Thyroid gland (tissue), 4 donors: ENCODE data around the gene LRRC27. TPM values are rescaled to one million over a fixed set of nuclear protein-coding genes. Genes with fewer than 3 reads are reported as not detected.

ENCODE experiments used
- DNase-seq, 2 donors: peaks; one replicate each; pipeline ENCODE4 v3.0.0-alpha.2; 2019
- H3K27ac ChIP-seq, 3 donors: fragments of 200-600 bp; sonication (generic); 1 replicate in 2 of 3; 2 replicates in 1 of 3; pipeline ENCODE4 v1.5.1; 2016 to 2019; ENCODE audit warnings: mild to moderate bottlenecking in 1 of 3, moderate library complexity in 1 of 3
- H3K27me3 ChIP-seq: fragments of 200-600 bp; sonication (generic); one replicate; pipeline ENCODE4 v1.5.1; 2019
- H3K36me3 ChIP-seq, 2 donors: fragments of 200-600 bp; sonication (generic); one replicate each; pipeline ENCODE4 v1.5.1; 2016 to 2019
- H3K4me1 ChIP-seq, 2 donors: fragments of 200-600 bp; sonication (generic); one replicate each; pipeline ENCODE4 v1.5.1; 2017 to 2019
- H3K4me3 ChIP-seq, 3 donors: fragments of 200-600 bp; sonication (generic); replicated peaks in 1 of 3; 1 replicate in 2 of 3; 2 replicates in 1 of 3; pipeline ENCODE4 v1.5.1; 2016; ENCODE audit warnings: mild to moderate bottlenecking in 1 of 3
- H3K9me3 ChIP-seq: fragments of 200-600 bp; sonication (generic); one replicate; pipeline ENCODE4 v1.5.1; 2017
- CTCF ChIP-seq, 6 experiments: fragments of 200-600 bp in 3 of 6; fragments of 450-650 bp in 3 of 6; sonication (generic) in 3 of 6; IDR thresholded peaks; one replicate each; pipeline ENCODE4 v1.5.1; 2016 to 2019; ENCODE audit warnings: antibody characterized with exemption in 6 of 6, mild to moderate bottlenecking in 2 of 6, inconsistent platforms in 1 of 6, moderate library complexity in 1 of 6
- POLR2A ChIP-seq, 2 donors: fragments of 450-650 bp; IDR thresholded peaks; one replicate each; pipeline ENCODE4 v1.6.1; 2017; ENCODE audit warnings: antibody characterized with exemption in 2 of 2, mild to moderate bottlenecking in 2 of 2, moderate library complexity in 1 of 2
- WGBS, 2 donors: methylation state at CpG; one replicate each; pipeline ENCODE4 v1.1.5; 2017; 5-methylcytosine and 5-hydroxymethylcytosine counted together
- intact Hi-C: fragments of 100-400 bp; cut with DNase I; formaldehyde crosslinking; loops from one replicate; pipeline ENCODE4 v1.15.1; 2023
- total RNA-seq, 4 donors: library from RNA; depleted of rRNA; stranded (reverse); fragments of >200 nt; gene quantifications; one replicate each; pipeline ENCODE4 v1.2.3, GENCODE V29; 2016

The LRRC27 gene
- total RNA-seq, 4 donors from 2014 or later, result 14.0 to 24.4 (median 19.4) TPM

- Histone ChIP-seq H3K27me3 (no peaks in the 10 kb centered on the region), H3K36me3 (peaks cover 3 to 4% of the 10 kb centered on the region in 2 donors), H3K4me1 (peaks cover 50 to 63% of the 10 kb centered on the region in 2 donors), H3K27ac (peak overlapping the region; percentile 85 to 95 (median 92)), H3K4me3 (no peak overlapping the region), H3K9me3 (no peaks in the 10 kb centered on the region)
- intact Hi-C loops, result no loop called here
- DNase-seq, result peak; percentile 1 to 27
- TF ChIP-seq CTCF (IDR thresholded peaks at IDR 0.05) (no peak), POLR2A (IDR thresholded peaks at IDR 0.05) (no peak)
- WGBS, 2 donors, result 79 to 85% methylated on average over 6 to 7 of the region's 9 CpGs
Measured at GRCh38 chr10:132400041-132400546, 68.1 kb downstream of the LRRC27 start.

GRCh38 chr10:132400547-132401151, 68.7 kb downstream of the LRRC27 start:
- H3K4me3 ChIP-seq, result no peak overlapping the region
- H3K9me3 ChIP-seq, result no peaks in the 10 kb centered on the region
- peaks cover 9 to 10% of the 10 kb centered on the region in 2 donors for H3K36me3 ChIP-seq
- no peaks in the 10 kb centered on the region for H3K27me3 ChIP-seq
- WGBS, 2 donors, result 37 to 65% methylated on average over 4 to 7 of the region's 17 CpGs
- peak; percentile 90 to 91 for DNase-seq
- intact Hi-C loops, result no loop called here
- H3K4me1 ChIP-seq, result peaks cover 44 to 57% of the 10 kb centered on the region in 2 donors
- peak overlapping the region; percentile 85 to 95 (median 92) for H3K27ac ChIP-seq
- no peak for TF ChIP-seq POLR2A (IDR thresholded peaks at IDR 0.05)
- TF ChIP-seq CTCF (IDR thresholded peaks at IDR 0.05), result no peak

GRCh38 chr10:132401401-132402118, 69.6 kb downstream of the LRRC27 start:
- peak; percentile 4 to 17 for DNase-seq
- intact Hi-C loops, result no loop called here

GRCh38 chr10:132402781-132403241, 70.8 kb downstream of the LRRC27 start:
- intact Hi-C loops, result no loop called here
- Histone ChIP-seq H3K27me3 (no peaks in the 10 kb centered on the region), H3K4me1 (peaks cover 51 to 68% of the 10 kb centered on the region in 2 donors), H3K4me3 (no peak overlapping the region), H3K27ac (no peak overlapping the region), H3K9me3 (no peaks in the 10 kb centered on the region), H3K36me3 (peaks cover 18 to 24% of the 10 kb centered on the region in 2 donors)
- DNase-seq, result no peak
- 84 to 86% methylated on average over 17 of the region's 24 CpGs for WGBS, 2 donors
- TF ChIP-seq POLR2A (IDR thresholded peaks at IDR 0.05) (no peak), CTCF (IDR thresholded peaks at IDR 0.05) (no peak)

More at GRCh38 chr10:132401401-132402118, 69.6 kb downstream of the LRRC27 start:
- TF ChIP-seq CTCF (IDR thresholded peaks at IDR 0.05), result no peak
- H3K4me3 ChIP-seq, result no peak overlapping the region
- H3K36me3 ChIP-seq, result peaks cover 18 to 19% of the 10 kb centered on the region in 2 donors
- no peaks in the 10 kb centered on the region for H3K9me3 ChIP-seq
- 75 to 90% methylated on average over 4 to 18 of the region's 20 CpGs for WGBS, 2 donors
- no peaks in the 10 kb centered on the region for H3K27me3 ChIP-seq
- peak overlapping the region; percentile 85 to 95 (median 92) for H3K27ac ChIP-seq
- peaks cover 40 to 57% of the 10 kb centered on the region in 2 donors for H3K4me1 ChIP-seq
